ENCODE measurements around the gene XPO5.

DNA sequence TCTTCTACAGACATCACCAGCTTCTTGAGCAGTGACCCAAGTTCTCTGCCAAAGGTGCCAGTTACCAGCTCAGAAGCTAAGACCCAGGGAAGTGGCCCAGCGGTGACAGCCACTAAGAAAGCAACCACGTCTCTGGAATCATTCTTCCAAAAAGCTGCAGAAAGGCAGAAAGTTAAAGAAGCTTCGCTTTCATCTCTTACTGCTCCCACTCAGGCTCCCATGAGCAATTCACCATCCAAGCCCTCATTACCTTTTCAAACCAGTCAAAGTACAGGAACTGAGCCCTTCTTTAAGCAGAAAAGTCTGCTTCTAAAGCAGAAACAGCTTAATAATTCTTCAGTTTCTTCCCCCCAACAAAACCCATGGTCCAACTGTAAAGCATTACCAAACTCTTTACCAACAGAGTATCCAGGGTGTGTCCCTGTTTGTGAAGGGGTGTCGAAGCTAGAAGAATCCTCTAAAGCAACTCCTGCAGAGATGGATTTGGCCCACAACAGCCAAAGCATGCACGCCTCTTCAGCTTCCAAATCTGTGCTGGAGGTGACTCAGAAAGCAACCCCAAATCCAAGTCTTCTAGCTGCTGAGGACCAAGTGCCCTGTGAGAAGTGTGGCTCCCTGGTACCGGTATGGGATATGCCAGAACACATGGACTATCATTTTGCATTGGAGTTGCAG lies 38.0 kb upstream of the XPO5 start:
- TF ChIP-seq, protein P1, sequence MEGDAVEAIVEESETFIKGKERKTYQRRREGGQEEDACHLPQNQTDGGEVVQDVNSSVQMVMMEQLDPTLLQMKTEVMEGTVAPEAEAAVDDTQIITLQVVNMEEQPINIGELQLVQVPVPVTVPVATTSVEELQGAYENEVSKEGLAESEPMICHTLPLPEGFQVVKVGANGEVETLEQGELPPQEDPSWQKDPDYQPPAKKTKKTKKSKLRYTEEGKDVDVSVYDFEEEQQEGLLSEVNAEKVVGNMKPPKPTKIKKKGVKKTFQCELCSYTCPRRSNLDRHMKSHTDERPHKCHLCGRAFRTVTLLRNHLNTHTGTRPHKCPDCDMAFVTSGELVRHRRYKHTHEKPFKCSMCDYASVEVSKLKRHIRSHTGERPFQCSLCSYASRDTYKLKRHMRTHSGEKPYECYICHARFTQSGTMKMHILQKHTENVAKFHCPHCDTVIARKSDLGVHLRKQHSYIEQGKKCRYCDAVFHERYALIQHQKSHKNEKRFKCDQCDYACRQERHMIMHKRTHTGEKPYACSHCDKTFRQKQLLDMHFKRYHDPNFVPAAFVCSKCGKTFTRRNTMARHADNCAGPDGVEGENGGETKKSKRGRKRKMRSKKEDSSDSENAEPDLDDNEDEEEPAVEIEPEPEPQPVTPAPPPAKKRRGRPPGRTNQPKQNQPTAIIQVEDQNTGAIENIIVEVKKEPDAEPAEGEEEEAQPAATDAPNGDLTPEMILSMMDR (IDR thresholded peaks at IDR 0.05) = no peak
- TF ChIP-seq SIN3A (IDR thresholded peaks at IDR 0.05; ENCODE audit: borderline replicate concordance, insufficient read depth, low read depth, low read length) (no peak), POLR2AphosphoS5 (IDR thresholded peaks at IDR 0.05; ENCODE audit: low read depth, low read length) (no peak), TCF7L2 (IDR thresholded peaks at IDR 0.05; ENCODE audit: low read depth, low read length) (no peak)
- TF ChIP-seq, protein P2, sequence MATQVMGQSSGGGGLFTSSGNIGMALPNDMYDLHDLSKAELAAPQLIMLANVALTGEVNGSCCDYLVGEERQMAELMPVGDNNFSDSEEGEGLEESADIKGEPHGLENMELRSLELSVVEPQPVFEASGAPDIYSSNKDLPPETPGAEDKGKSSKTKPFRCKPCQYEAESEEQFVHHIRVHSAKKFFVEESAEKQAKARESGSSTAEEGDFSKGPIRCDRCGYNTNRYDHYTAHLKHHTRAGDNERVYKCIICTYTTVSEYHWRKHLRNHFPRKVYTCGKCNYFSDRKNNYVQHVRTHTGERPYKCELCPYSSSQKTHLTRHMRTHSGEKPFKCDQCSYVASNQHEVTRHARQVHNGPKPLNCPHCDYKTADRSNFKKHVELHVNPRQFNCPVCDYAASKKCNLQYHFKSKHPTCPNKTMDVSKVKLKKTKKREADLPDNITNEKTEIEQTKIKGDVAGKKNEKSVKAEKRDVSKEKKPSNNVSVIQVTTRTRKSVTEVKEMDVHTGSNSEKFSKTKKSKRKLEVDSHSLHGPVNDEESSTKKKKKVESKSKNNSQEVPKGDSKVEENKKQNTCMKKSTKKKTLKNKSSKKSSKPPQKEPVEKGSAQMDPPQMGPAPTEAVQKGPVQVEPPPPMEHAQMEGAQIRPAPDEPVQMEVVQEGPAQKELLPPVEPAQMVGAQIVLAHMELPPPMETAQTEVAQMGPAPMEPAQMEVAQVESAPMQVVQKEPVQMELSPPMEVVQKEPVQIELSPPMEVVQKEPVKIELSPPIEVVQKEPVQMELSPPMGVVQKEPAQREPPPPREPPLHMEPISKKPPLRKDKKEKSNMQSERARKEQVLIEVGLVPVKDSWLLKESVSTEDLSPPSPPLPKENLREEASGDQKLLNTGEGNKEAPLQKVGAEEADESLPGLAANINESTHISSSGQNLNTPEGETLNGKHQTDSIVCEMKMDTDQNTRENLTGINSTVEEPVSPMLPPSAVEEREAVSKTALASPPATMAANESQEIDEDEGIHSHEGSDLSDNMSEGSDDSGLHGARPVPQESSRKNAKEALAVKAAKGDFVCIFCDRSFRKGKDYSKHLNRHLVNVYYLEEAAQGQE (IDR thresholded peaks at IDR 0.05; ENCODE audit: insufficient read depth in 1 of 2, low read depth in 2 of 2, low read length in 1 of 2) = no peak

Data from Panc1 (cell line).